ENCODE data around the gene LEPR.
A peak's percentile ranks its signal among the peaks of the same experiment; 100 is the strongest.

Gene LEPR

GRCh38 chr1:65399003-65399402 lies 21.5 kb upstream of the LEPR start:
- H3K27me3 Mint-ChIP-seq = no peaks in the 10 kb centered on the region
- DNase-seq = no peak
- H3K4me1 Mint-ChIP-seq = peaks cover 44% of the 10 kb centered on the region
- H3K27ac Mint-ChIP-seq = no peak overlapping the region
- no peak for ATAC-seq
- H3K4me3 Mint-ChIP-seq = no peak overlapping the region
- H3K9me3 Mint-ChIP-seq = no peaks in the 10 kb centered on the region

- DNase-seq = no peak
- Mint-ChIP-seq H3K4me3 (no peak overlapping the region), H3K27me3 (no peaks in the 10 kb centered on the region), H3K27ac (no peak overlapping the region), H3K9me3 (no peaks in the 10 kb centered on the region), H3K4me1 (peaks cover 19% of the 10 kb centered on the region)
- no peak for ATAC-seq
These were observed 18.9 kb upstream of the LEPR start for GRCh38 chr1:65401612-65402011.

- Mint-ChIP-seq H3K4me1 (no peaks in the 10 kb centered on the region), H3K4me3 (no peak overlapping the region), H3K27me3 (no peaks in the 10 kb centered on the region), H3K9me3 (no peaks in the 10 kb centered on the region), H3K27ac (no peak overlapping the region)
- DNase-seq (no peak), ATAC-seq (no peak)
These were observed 15.5 kb upstream of the LEPR start for GRCh38 chr1:65404941-65405340.

DNA sequence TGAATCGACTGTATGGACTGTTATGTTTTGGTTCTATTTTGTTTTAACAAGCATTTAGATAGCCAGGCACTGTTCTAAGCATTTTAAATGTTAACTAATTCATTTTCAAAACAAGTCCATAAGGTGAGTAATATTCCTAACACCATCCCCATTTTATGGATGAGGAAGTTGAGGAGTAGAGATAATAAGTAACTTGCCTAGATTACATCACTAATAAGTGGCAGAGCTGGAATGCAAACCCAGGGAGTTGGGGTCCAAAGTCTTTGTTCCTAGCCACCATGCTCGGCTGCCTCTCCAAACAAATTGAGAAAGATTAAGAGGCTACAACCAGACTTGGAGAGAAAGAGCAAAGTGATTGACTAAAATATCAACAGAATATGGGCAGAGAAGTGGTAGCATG lies 12.6 kb upstream of the LEPR start:
- DNase-seq (no peak), ATAC-seq (no peak)
- H3K4me3 Mint-ChIP-seq = no peak overlapping the region
- no peaks in the 10 kb centered on the region for H3K4me1 Mint-ChIP-seq
- H3K27me3 Mint-ChIP-seq = no peaks in the 10 kb centered on the region
- H3K9me3 Mint-ChIP-seq = no peaks in the 10 kb centered on the region
- no peak overlapping the region for H3K27ac Mint-ChIP-seq

- DNase-seq = no peak
- no peak for ATAC-seq
- H3K27me3 Mint-ChIP-seq = no peaks in the 10 kb centered on the region
- H3K4me1 Mint-ChIP-seq = no peaks in the 10 kb centered on the region
- no peaks in the 10 kb centered on the region for H3K9me3 Mint-ChIP-seq
- no peak overlapping the region for H3K4me3 Mint-ChIP-seq
- H3K27ac Mint-ChIP-seq = no peak overlapping the region
These were observed 11.2 kb upstream of the LEPR start for GRCh38 chr1:65409314-65409713.

DNA sequence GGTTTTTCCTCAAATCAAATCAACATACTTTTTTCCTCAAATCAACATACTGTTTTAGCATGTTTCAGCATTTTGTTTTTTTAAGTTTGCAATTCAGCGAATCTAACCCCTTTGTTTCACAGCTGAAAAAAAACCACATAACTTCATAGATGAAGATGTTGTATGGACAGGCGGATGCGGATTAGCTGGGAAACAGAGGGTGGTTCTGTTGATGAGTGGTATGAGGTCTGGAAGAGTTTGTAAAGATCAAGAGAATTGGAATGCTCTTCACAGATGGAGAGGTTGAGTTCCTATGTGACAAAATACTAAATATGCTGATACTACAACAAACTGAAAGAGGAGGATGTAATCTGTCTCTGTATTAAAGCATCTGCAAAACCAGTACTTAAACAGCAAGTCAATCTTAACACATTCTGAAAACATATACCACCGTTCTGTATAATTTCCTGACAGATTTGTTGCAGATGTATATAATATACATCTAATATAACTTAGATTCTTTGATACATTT lies 10.6 kb upstream of the LEPR start:
- H3K27me3 Mint-ChIP-seq = no peaks in the 10 kb centered on the region
- no peak overlapping the region for H3K27ac Mint-ChIP-seq
- H3K4me1 Mint-ChIP-seq = no peaks in the 10 kb centered on the region
- DNase-seq (no peak), ATAC-seq (no peak)
- no peaks in the 10 kb centered on the region for H3K9me3 Mint-ChIP-seq
- H3K4me3 Mint-ChIP-seq = no peak overlapping the region

GRCh38 chr1:65412256-65412983 lies 8.0 kb upstream of the LEPR start:
- Mint-ChIP-seq H3K4me1 (no peaks in the 10 kb centered on the region), H3K4me3 (no peak overlapping the region), H3K9me3 (no peaks in the 10 kb centered on the region), H3K27ac (no peak overlapping the region), H3K27me3 (no peaks in the 10 kb centered on the region)
- ATAC-seq (no peak), DNase-seq (no peak)

GRCh38 chr1:65412984-65413375 lies 7.5 kb upstream of the LEPR start:
- Mint-ChIP-seq H3K9me3 (no peaks in the 10 kb centered on the region), H3K27me3 (no peaks in the 10 kb centered on the region), H3K27ac (no peak overlapping the region), H3K4me1 (no peaks in the 10 kb centered on the region), H3K4me3 (no peak overlapping the region)
- ATAC-seq (no peak), DNase-seq (no peak)

GRCh38 chr1:65414538-65414937 lies 5.9 kb upstream of the LEPR start:
- ATAC-seq (no peak), DNase-seq (no peak)
- H3K27ac Mint-ChIP-seq = no peak overlapping the region
- no peaks in the 10 kb centered on the region for H3K27me3 Mint-ChIP-seq
- H3K4me1 Mint-ChIP-seq = peaks cover 9% of the 10 kb centered on the region
- no peak overlapping the region for H3K4me3 Mint-ChIP-seq
- H3K9me3 Mint-ChIP-seq = no peaks in the 10 kb centered on the region

DNA sequence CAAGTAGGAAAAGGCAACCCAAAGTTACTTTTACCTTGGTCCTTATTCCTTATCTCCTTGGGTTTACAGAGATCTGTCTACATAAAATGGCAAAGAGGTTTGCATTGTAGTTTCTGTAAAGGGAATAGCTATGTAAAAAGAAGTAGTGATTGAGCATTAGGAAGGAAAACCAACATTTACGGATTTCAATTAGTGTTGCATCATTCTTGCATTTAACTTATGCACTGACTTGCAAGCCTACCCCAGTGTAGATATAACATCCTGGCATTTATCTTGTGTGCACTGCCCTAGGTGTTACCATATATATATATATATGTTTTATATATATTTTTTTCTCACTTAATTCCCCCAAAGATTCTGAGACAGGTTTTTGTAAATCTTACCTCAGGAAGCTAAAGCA lies 3.7 kb upstream of the LEPR start:
- Mint-ChIP-seq H3K9me3 (no peaks in the 10 kb centered on the region), H3K4me3 (no peak overlapping the region), H3K27ac (peak overlapping the region in 1 of 2 donors; percentile 56), H3K27me3 (no peaks in the 10 kb centered on the region), H3K4me1 (peaks cover 13% of the 10 kb centered on the region)
- no peak for DNase-seq
- no peak for ATAC-seq

DNA sequence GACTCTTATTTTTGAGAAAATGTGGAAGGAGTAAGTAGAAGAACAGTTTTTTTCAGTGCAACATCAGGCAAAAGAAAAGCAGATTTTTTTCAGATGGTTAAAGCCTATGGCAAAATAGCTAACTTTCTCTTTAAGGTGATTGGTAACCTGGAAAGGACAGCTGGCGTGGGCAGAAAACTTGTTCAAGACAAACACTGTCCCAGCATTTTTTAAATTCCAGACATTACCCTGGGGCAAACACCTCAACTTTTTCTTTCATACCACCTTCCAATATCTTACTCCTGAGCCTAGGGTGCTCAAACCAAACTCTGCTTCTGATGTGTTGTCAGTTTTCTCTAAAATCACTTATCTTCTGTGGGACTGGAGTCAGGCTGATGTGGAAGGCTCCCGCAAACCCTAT lies 2.7 kb upstream of the LEPR start:
- ATAC-seq = no peak
- Mint-ChIP-seq H3K9me3 (no peaks in the 10 kb centered on the region), H3K4me3 (no peak overlapping the region), H3K27me3 (no peaks in the 10 kb centered on the region), H3K4me1 (peaks cover 13% of the 10 kb centered on the region), H3K27ac (no peak overlapping the region)
- no peak for DNase-seq

DNA sequence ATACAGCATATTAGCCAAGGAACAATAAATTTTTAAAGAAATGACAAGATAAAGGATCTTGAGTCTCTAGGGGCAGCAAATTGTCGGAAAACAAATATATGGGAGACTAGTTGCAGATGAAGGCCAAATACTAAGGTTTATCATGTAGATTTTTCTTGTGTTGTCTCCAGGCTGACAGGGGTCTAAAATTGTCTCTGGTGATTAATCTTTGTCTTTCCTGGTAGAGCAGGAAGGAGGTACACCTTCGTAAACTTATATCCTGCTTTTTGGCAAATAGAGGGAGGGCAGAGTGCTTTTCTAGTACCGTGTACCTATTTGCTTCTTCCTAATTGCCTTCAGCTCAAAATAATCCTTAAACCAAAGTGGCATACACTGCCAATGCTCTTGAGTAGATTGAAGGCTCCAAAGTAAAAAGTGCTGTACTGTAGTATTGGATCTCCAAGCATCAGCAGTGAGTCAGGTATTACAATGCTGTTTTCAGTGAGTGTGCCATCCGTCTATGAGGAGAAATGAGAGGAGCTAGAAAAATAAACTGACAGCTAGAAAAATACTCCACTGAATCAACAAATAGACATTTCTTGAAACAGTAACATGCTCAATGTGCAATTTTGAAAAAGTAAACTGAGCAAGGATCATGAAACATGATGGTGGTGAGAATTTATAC lies 1.8 kb upstream of the LEPR start:
- Mint-ChIP-seq H3K4me1 (peaks cover 13% of the 10 kb centered on the region), H3K9me3 (no peaks in the 10 kb centered on the region), H3K27me3 (no peaks in the 10 kb centered on the region), H3K4me3 (no peak overlapping the region), H3K27ac (no peak overlapping the region)
- ATAC-seq = no peak
- no peak for DNase-seq

GRCh38 chr1:65419681-65420589 lies 533 bp upstream of the LEPR start:
- Mint-ChIP-seq H3K27ac (peak overlapping the region; percentile 65 to 96), H3K4me3 (no peak overlapping the region), H3K4me1 (peaks cover 13% of the 10 kb centered on the region), H3K9me3 (no peaks in the 10 kb centered on the region), H3K27me3 (no peaks in the 10 kb centered on the region)
- DNase-seq = peak; percentile 99
- ATAC-seq = peak; percentile 95

DNA sequence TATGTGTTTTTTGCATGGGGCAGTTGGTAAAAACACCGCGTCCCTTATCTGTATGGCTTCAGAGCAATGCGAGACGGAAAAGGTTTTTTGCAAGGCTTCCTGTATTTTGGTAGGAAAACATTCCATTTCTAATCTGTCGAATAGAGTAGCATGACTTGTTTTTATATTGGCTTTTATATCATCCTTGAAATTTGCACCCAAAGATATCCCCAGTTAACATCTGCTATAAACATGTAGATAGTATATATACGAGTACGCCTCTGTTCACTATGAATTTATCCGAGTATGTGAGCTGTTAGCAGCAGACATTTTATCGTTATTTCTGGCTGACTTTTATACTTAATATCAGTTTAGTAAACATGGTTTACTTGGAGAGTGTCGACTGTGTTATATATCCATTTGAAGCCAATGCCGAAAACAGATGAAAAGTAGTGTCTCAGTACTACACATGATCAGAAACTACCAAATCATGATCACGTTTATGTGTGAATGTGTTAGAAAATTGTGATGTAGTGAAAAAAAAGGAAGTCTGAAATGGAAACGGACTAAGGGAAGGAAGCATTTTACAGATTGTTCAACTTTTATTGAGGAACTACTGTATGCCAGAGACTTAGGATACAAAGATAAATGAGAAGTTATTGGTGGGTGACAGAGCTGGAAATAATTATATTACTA lies 1.0 kb downstream of the LEPR start:
- ATAC-seq = no peak
- no peak for DNase-seq

More for the DNA sequence above, 1.0 kb downstream of the LEPR start:
- no peak overlapping the region for H3K4me3 Mint-ChIP-seq
- no peaks in the 10 kb centered on the region for H3K27me3 Mint-ChIP-seq
- H3K9me3 Mint-ChIP-seq = no peaks in the 10 kb centered on the region
- no peak overlapping the region for H3K27ac Mint-ChIP-seq
- H3K4me1 Mint-ChIP-seq = peaks cover 13% of the 10 kb centered on the region

All from stimulated activated naive CD8-positive, alpha-beta T cell treated with anti-CD3 and anti-CD28 coated beads, Interleukin-15, amount 100 ng/mL, for 72 hours (primary cell).